ENCODE data around the gene LMF1. TPM values are rescaled to one million over a fixed set of nuclear protein-coding genes. Genes with fewer than 3 reads are reported as not detected.

The LMF1 gene
- total RNA-seq, 2 donors from 2014 or later, result 47.1 to 49.3 TPM

DNA sequence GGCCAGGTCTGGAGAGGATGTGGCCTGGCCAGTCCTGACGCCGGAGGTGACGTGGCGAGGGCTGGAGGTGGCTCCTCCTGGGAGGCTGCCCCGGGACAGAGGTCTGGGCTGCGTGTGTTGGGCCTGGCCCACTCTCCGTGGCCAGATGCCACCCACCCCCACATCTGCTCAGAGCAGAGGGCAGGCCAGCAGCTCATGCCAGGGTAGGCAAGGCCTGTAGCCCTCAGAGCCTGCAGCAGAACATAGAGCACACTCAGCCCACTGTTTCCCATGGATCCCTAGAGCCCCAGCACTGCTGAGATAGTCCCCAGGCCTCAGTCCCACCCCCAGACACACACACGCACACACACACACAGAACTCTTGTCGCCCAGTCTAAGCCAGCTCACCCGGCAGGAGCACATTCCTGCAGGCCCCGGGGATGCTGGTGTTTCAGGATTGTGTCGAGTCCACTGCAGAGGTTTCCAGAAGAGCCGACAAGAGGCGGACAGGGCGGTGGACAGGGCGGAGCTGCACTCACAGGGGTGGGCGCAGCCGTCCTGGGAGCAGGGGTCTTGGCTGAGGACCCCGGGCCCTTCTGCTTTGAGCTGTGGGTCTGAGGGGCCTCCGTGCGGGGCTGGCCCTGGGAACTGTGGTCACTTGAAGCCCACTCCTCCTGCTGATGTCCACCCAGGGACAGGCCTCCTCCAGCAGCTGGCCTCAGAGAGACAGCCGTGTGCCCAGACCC is 44.1 kb upstream of the LMF1 start:
- DNase-seq (ENCODE audit: low spot score), result no peak

DNA sequence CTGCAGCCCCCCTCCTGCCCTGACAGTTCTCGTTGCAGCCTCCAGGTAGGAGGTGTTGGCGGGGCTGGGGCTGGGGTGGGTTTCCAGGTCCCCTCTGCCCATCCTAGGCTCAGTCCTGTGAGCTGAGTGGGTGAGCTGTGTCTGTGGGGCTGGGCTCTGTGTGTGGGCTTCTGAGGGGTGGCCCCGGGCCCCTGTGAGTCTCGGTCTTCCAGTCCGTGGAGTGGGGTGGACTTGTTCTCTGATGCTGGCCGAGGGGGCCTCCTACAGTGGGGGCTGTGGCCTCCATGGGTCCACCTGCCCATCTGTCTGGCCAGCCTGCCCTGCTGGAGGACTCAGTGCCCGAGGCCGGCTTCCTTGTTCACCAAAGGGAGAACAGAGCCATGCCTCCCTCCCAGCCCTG is 43.4 kb upstream of the LMF1 start:
- H3K27ac ChIP-seq, result peak overlapping the region; percentile 80 to 88
- H3K27me3 ChIP-seq (replicated peaks; ENCODE audit: insufficient read depth), result no peaks in the 10 kb centered on the region
- no peak for DNase-seq (ENCODE audit: low spot score)

More for the DNA sequence above, 44.1 kb upstream of the LMF1 start:
- H3K4me1 ChIP-seq (ENCODE audit: control insufficient read depth in 1 of 2, low read depth in 2 of 2), result peaks cover 0 to 14% of the 10 kb centered on the region in 2 donors
- no peaks in the 10 kb centered on the region for H3K9me3 ChIP-seq
- H3K36me3 ChIP-seq, result no peaks in the 10 kb centered on the region
- H3K4me3 ChIP-seq, result no peak overlapping the region
- TF ChIP-seq, protein P1, sequence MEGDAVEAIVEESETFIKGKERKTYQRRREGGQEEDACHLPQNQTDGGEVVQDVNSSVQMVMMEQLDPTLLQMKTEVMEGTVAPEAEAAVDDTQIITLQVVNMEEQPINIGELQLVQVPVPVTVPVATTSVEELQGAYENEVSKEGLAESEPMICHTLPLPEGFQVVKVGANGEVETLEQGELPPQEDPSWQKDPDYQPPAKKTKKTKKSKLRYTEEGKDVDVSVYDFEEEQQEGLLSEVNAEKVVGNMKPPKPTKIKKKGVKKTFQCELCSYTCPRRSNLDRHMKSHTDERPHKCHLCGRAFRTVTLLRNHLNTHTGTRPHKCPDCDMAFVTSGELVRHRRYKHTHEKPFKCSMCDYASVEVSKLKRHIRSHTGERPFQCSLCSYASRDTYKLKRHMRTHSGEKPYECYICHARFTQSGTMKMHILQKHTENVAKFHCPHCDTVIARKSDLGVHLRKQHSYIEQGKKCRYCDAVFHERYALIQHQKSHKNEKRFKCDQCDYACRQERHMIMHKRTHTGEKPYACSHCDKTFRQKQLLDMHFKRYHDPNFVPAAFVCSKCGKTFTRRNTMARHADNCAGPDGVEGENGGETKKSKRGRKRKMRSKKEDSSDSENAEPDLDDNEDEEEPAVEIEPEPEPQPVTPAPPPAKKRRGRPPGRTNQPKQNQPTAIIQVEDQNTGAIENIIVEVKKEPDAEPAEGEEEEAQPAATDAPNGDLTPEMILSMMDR (IDR thresholded peaks at IDR 0.05), result no peak
- no peaks in the 10 kb centered on the region for H3K27me3 ChIP-seq (replicated peaks; ENCODE audit: insufficient read depth)
- H3K27ac ChIP-seq, result peak overlapping the region; percentile 80 to 88
- ATAC-seq (ENCODE audit: insufficient number of reproducible peaks, low FRiP score, low read depth), result peak; percentile 25

DNA sequence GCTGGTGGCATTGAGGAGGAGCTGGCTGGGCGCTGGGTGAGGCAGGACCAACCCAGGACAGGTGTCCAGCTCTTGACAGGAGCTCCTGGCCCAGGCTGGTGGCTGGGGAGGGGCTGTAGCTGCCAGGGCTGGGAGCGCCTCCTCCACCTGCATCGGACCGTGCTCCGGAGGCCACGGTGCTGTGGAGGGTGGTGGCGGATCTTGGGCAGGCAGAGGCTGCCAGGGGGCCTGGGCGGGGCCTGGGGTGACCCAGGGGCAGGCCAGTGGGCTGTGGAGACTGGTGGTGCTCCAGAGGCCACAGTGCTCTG is 42.8 kb upstream of the LMF1 start:
- no peak overlapping the region for H3K27ac ChIP-seq
- no peaks in the 10 kb centered on the region for H3K27me3 ChIP-seq (replicated peaks; ENCODE audit: insufficient read depth)
- peaks cover 0 to 14% of the 10 kb centered on the region in 2 donors for H3K4me1 ChIP-seq (ENCODE audit: control insufficient read depth in 1 of 2, low read depth in 2 of 2)
- no peaks in the 10 kb centered on the region for H3K36me3 ChIP-seq
- ATAC-seq (ENCODE audit: insufficient number of reproducible peaks, low FRiP score, low read depth) (no peak), DNase-seq (ENCODE audit: low spot score) (no peak)
- TF ChIP-seq, protein P1 (IDR thresholded peaks at IDR 0.05), result no peak
- no peaks in the 10 kb centered on the region for H3K9me3 ChIP-seq
- no peak overlapping the region for H3K4me3 ChIP-seq

More for the DNA sequence above, 43.4 kb upstream of the LMF1 start:
- TF ChIP-seq, protein P1 (IDR thresholded peaks at IDR 0.05), result no peak
- Histone ChIP-seq H3K36me3 (no peaks in the 10 kb centered on the region), H3K4me3 (no peak overlapping the region), H3K9me3 (no peaks in the 10 kb centered on the region), H3K4me1 (ENCODE audit: control insufficient read depth in 1 of 2, low read depth in 2 of 2) (peaks cover 0 to 14% of the 10 kb centered on the region in 2 donors)
- no peak for ATAC-seq (ENCODE audit: insufficient number of reproducible peaks, low FRiP score, low read depth)

DNA sequence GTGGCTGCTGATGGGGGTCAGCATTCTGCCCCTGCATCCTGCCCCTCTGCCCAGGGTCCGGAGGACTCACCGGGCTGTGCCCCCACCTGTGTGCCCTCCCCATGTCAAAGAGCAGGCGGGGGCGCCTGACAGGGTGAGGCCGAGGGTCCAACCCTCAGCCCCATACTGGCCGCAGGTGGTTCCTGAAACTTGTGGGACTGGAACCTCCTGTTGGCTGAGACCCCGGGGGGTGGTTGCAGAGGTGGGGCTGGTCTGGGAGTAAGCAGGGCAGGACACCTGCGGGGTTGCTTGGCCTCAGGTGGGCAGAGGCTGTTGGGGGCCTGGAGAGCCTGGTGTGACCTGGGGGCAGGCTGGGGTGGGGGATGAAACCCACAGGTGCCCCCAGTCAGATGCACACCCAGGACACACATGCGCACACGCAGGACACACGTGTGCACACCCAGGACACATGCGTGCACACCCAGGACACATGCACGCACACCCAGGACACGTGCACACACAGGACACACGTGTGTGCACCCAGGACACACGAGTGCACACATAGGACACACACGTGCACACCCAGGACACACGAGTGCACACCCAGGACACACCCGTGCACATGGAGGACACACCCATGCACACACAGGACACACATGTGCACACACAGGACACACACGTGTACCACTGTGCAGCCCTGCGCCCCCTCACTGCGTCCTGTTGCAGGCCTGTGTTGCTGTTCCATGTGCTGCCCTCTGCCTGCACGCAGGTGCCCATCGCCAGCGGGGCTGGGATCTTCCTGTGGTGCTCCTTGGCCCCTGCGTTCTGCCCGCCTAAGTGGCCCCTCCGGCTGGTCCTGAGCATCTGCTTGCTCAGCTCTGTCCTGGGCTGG is 42.2 kb upstream of the LMF1 start:
- Histone ChIP-seq H3K27me3 (replicated peaks; ENCODE audit: insufficient read depth) (no peaks in the 10 kb centered on the region), H3K9me3 (no peaks in the 10 kb centered on the region)
- no peak for ATAC-seq (ENCODE audit: insufficient number of reproducible peaks, low FRiP score, low read depth)

DNA sequence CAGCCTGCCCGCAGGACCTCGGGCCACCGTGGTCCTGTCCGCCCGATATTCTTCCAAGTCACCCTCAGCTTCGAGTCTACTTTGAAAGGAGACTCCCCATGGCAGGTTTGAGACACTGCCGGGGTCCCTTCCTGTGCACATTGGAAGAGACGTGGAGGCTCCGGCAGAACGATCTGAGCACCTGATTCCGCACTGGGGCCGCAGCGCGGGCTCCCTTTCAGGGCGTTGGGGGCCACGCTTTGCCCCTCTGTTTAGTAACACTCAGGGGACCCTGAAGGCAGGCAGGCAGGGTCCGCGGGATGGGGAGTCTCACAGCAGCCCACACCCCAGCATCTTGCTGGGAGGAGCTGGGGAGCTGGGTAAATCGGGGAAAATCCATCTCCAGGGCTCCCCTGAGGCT is 41.4 kb upstream of the LMF1 start:
- Histone ChIP-seq H3K36me3 (no peaks in the 10 kb centered on the region), H3K9me3 (no peaks in the 10 kb centered on the region), H3K27me3 (replicated peaks; ENCODE audit: insufficient read depth) (no peaks in the 10 kb centered on the region), H3K4me3 (no peak overlapping the region), H3K4me1 (ENCODE audit: control insufficient read depth in 1 of 2, low read depth in 2 of 2) (peaks cover 0 to 14% of the 10 kb centered on the region in 2 donors), H3K27ac (no peak overlapping the region)
- no peak for DNase-seq (ENCODE audit: low spot score)
- TF ChIP-seq, protein P1 (IDR thresholded peaks at IDR 0.05), result no peak
- ATAC-seq (ENCODE audit: insufficient number of reproducible peaks, low FRiP score, low read depth), result no peak

More for the DNA sequence above, 42.2 kb upstream of the LMF1 start:
- peaks cover 0 to 14% of the 10 kb centered on the region in 2 donors for H3K4me1 ChIP-seq (ENCODE audit: control insufficient read depth in 1 of 2, low read depth in 2 of 2)
- no peak overlapping the region for H3K27ac ChIP-seq
- H3K36me3 ChIP-seq, result no peaks in the 10 kb centered on the region
- H3K4me3 ChIP-seq, result no peak overlapping the region
- TF ChIP-seq, protein P1 (IDR thresholded peaks at IDR 0.05), result no peak
- no peak for DNase-seq (ENCODE audit: low spot score)
